ENCODE results near the gene ZSCAN25.

GRCh38 chr7:99618726-99619125 lies 2.0 kb downstream of the ZSCAN25 start:
- TF ChIP-seq ZNF274 (IDR thresholded peaks at IDR 0.05; ENCODE audit: low read depth, low read length) (no peak), YY1 (IDR thresholded peaks at IDR 0.05; ENCODE audit: insufficient read depth, insufficient read length) (no peak)
